HG03280 (cell line): ENCODE data around the gene FRMD1.

Experiments
- ATAC-seq: cut with Tn5 transposase; IDR thresholded peaks from one replicate; pipeline ENCODE4 v1.9.1; 2021; ENCODE audit warnings: mild to moderate bottlenecking, moderate library complexity; ENCODE audit not compliant: unreplicated experiment

Gene FRMD1

DNA sequence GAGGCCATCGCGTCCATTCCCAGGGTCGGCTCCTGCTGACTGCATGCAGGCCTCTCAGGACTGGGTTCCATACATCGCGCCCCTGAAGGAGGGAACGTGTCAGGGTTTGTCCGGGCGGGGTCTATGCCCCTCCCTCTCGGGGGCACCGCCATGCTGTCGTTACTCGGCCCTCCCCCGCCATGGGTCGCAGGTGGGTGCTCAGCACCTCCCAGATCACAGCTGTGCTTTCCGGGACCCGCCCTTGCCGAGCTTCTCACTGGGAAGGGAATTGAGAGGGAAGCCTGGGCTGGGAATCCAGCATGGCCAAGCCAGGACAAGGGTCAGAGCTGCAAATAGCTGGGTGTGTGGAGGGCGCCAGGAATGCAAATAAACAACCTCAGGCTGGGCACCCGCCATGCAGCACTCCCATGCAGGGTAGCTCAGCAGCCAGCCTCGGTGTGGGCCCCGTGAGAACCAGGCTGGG, at the start of gene FRMD1:
FRMD1 (minus strand) TSS at position 270 of the 463 bp plus-strand sequence; CDS start at position 152, 118 bp downstream.
- ATAC-seq, result no peak

DNA sequence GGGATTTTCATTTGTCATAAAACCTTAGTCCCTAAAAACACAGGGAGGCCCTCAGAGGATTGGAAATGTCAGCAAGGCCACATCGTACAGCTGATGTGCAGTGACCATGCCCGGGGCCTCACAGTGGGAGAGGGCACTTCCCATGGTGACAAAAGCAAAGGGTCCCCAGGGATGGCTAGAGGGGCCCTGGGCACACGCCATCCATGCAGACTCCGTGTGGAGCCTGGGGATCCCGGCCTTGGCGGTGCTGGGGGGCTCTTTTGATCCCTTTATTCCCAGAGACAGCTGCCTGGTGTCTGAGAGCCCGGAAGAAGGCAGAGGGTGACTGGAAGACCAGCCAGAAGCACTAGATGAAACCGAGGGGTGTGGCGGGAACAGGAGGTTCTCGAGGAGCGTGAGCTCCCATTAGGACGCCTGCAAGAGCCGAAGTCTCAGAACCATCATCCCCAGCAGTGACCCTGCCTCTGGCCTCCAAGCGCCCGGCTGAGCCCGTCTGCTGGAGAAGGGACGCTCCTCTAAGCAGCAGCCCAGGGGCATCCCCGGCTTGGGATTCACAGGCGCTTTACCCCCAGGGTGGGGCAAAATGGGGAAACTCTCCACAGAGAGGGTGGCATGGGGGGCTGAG, 49.1 kb upstream of the FRMD1 start:
- no peak for ATAC-seq

DNA sequence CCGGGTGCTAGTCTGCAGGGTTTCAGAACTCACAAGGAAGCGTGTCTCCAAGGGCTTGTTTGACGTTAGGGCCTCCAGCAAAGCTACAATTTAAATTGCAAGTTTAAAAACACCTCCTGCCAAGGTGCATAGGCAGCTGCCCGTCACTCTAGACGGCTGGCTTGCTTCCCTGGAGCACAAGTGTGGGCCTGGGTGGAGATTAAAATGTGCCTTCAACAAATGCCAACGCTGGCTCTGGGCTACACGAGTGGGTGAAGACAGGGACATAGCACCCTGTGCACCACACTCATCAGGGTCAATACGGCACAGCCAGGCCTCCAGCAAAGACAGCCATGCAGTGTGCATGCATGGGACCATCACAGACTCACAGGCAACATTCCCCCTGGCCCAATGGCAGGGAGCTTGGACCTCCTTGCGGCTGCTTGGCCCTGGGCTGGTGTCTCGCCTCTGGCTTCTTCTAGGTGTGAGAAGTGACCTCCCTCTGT, 48.4 kb upstream of the FRMD1 start:
- ATAC-seq, result no peak

DNA sequence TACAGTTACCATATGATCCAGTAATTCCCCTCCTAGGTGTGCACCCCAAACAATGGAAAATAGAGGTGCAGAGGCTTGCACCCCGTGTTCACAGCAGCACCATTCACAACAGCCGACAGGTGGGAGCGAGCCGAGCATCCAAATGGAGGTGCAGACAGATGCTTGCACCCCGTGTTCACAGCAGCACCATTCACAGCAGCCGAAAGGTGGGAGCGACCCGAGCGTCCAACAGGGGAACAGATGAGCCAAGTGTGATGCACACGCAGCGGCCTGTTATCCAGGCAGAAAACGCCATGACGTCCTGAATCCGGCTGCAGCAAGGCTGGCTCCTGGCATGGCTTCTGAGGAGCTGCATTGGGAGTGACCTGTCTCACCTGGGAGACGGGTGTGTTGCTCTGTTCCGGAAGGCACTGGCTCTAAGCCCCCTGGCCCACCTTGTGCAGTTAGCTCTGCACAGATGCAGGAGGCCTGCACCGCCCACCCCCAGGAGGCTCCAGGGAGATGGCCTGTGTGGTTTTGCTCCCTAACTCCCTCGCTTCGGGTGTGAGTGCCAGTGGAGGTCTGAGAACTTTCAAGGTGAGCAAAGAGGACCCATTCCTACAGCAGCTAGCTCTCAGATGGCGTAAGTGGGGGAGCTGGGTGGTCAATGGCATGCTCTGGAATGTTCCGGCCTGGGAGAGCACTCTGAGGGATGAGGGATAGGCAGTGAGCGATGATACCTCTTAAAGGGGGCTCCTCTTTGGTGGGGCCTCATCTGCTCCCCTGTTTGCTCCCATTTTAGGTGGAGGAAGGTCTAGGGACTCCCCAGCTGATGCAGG, 47.8 kb upstream of the FRMD1 start:
- no peak for ATAC-seq

DNA sequence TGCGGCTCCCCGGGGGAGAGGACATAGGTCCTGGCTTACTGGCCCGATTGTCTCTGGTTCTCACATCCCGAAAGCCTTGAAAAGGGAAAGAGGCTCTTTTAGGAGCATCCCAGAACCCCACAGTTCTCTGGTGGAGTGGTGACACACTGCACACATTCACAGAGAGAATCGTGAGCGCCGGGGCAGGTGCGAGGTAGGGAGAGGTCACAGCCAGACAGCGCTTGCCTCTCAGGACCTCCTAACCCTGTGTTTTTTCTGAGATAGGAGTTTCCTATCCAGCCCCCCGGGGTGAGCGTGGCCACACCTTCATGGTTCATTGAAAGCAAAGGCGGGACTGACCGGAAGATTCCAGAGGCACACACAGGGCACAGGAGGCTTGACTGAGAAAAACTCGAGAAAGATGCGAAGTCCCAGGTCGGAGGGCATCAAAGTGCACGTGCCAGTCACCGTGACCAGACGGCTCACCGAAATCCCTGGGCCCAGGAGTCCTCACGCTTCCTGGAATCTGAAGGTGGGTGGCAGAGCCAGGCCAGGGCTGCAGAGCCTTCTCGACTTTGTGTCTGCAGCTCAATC, 46.5 kb upstream of the FRMD1 start:
- no peak for ATAC-seq

DNA sequence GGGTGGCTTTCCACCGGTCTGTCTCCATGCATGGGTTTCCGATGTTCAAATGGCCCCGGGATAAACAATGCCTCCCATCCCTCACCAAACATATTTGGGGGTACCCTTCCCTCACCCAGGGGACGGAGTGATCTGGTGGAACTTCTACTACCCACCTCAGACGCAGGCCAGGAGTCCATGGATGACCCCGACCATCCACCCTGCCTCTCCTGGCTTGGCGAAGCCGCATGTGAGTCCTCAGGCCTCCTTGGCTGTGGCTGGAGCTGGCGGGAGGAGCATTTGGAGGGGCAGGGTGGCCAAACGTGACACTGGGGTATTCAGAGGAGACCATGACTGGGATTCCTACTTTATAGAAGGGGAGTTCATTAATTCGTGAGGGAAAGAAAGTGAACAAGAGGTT, 45.9 kb upstream of the FRMD1 start:
- ATAC-seq, result no peak

DNA sequence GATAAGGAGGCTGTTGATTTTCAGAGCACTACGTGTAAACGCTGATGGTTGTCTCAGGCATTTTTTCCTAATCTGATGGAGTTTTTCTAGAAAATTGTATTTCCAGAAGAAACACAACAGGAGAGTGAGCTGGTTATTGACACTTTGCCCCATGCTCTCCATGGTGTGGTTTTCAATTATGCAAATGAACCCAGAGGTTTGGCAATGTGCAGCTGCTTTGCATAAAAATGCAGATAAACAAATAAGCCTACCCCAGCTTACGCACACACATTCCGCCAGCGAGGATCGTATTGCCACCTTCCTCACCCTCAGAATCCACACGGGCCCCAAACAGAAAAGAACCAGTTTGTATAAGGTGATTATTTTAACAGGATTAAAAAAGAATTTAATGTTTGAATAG, 45.1 kb upstream of the FRMD1 start:
- ATAC-seq, result no peak

DNA sequence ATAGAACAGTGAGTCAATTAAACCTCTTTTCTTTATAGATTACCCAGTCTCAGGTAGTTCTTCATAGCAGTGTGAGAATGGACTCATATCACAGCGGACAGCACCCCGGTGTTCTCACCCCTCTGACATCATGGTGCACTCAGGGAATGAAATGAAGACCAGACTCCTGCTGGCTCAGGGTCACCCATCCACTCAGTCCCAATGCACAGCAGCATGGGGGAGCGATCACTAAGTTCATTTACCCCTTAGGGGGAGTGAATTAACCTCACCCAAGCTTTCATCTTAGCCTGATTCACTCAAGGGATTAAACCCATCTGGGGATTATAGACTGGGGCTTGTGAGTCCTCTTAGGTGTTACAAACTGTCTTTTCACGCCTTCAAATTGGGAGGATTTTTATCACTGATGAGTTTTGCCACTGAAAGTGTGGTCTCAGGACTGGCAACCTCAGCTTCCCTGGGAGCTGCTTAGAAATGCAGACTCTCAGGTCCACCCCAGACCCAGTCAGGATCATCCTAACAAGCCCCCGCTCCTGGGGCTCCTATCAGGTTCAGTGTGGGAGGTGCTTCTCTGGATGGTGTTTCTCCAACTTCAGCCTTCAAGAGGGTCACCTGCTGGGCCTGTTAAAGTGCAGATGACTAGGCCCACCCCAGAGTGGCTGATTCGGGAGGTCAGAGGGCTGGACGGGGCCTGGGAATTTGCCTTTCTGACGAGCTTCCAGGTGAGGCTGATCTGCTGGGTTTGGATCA, 44.3 kb upstream of the FRMD1 start:
- no peak for ATAC-seq

DNA sequence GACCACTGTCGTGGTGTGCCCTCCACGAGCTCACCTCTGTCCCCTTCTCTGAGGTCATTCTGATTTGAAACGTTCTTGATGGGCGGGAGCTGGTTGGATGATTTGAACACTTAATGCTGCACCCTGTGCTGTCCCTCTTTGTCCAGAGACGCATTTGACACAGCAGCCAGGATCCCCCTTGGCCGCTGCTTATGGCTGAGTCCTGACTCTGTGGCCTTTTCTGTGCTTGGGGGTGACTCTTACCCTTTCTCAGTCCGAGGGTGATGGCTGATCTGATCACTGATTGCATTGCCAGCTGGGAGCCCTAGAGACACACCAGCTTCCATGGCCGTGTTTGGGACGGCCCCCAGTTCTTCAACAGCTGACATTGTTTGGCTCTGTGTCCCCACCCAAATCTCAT, 43.5 kb upstream of the FRMD1 start:
- ATAC-seq, result no peak

DNA sequence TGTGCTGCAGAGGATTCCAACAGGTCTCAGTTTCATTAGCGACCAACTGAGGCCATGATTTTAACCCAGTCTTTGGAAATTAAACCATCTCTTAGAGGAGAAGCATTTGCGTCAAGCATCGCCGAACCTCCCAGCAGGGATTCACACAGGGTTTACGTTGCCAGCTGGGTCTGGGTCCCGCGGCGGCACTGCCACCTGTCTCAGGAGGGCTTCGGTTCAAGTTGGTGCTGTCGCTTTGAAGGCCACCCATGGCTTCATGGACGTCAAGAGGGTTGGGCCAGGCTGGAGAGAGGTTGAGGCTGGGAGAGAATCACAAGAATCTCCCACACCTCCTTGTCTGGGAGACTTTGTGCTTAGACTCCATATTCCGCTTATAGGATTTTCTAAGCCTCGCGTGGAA, 43.0 kb upstream of the FRMD1 start:
- ATAC-seq, result no peak

DNA sequence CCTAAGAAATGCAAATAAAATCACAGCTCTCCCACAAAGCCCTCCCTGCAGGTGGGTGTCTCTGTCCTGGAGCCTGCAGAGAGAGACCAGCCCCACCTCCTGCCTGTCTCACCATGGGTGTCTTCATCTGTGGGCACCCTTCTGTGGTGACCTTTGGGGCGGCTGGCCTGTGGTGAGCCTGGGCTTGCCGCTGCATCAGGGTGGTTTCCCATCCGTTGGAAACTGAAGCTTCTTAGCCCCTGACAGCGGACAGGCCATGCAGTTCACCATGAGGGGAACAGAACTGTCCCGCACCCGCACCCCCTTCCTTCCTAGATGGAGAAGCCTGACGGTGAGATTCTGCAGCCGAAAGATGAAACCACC, 42.3 kb upstream of the FRMD1 start:
- ATAC-seq, result no peak

- no peak for ATAC-seq
Measured at GRCh38 chr6:168120390-168121302, 41.6 kb upstream of the FRMD1 start.

DNA sequence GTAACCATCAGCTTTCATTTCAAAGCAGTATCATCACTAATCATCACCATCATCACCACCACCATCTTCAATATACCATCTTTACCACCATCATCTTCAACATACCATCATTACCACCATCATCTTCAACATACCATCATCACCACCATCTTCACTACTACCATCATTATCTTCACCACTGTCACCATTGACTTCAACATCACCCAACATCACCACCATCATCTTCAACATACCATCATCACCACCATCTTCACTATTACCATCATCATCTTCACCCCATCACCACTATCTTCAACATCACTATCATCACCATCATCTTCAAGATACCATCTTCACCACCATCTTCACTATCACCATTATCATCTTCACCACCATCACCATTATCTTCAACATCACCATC, 40.5 kb upstream of the FRMD1 start:
- ATAC-seq, result no peak

- ATAC-seq, result no peak
Measured at GRCh38 chr6:168118935-168119334, 39.9 kb upstream of the FRMD1 start.

GRCh38 chr6:168117942-168118341, 38.9 kb upstream of the FRMD1 start:
- no peak for ATAC-seq

DNA sequence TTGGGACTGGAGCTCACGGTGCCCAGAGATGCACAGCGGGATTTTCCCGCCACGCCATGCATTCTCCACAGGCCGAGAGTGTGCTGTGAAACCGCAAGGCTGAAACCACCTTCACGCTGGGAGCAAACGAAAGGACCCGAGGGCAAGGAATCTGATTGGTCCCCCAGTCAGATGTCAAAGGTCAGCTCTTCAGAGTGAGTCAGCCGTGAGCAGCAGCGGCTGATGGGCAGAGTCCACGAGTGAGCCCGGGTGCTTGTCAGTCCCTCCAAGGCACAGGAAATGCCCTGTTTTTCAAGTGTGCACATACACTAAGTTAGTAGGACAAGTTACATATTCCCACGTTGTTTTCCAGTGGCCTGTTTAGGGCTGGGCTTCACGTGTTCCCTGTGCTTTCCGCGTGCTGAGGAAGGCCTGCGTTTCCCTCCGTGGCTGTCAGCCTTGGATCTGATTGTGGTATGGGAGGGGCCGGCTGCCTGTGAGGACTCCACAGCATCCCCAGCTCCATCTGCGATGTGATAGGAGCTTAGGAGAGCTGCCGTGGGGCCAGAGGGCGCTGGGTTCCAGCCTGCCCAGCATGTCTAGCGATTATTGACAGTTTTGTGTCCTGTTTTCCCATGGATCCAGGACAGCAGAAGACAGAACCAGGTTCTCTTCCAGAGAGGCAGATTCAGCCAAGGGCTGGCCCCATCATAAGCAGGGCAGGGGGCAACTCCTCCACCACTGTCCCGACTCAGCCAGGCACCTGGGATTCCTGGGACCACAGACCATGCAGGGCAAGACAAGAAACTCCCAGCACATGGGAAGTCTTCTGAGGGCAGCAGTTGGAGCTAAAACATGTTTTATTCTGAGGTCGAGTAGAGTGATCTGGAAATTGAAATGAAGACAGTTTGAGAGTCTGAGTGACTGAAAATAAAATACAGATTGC, 38.2 kb upstream of the FRMD1 start:
- ATAC-seq, result no peak

GRCh38 chr6:168116438-168116974, 37.5 kb upstream of the FRMD1 start:
- no peak for ATAC-seq

DNA sequence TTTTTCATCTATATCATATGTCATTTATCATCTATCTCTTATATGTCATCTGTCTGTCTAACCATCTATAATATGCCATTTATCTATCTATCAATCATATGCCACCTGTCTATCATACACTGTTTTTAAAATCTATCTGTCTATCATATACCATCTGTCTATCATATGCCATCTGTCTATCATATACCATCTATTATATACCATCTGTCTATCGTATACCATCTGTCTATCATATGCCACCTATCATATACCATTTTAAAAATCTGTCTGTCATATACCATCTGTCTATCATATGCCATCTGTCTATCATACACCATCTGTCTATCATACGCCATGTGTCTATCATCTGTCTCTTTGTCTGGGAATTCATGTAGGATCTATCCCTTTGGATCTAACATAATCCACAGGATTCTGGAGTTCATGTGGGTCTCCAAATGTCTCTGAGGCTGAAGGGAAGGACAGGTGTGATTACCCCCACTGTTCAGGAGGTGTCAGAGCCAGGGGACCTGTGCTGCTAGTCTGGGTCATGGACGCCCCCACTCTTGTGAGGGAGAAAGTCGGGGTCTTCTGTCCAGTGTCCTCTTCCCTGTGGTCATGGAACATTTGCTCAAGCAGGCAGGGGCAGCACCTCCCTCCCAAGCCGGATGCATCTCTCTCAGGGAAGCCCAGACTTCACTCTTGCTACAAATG, 36.9 kb upstream of the FRMD1 start:
- ATAC-seq, result no peak
